ENCODE measurements around the gene DENND4A.
"Not testable (repeated sequence)": the region's sequence is repeated elsewhere in the genome, so short reads cannot be mapped to it uniquely, and the experiment has no call there.

Gene DENND4A

DNA sequence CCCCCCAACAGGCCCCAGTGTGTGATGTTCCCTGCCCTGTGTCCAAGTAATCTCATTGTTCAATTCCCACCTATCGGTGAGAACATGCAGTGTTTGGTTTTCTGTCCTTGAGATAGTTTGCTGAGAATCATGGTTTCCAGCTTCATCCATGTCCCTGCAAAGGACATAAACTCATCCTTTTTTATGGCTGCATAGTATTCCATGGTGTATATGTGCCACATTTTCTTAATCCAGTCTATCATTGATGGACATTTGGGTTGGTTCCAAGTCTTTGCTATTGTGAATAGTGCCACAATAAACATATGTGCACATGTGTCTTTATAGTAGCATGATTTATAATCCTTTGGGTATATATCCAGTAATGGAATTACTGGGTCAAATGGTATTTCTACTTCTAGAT, 176.2 kb downstream of the DENND4A start:
- peaks cover 13% of the 10 kb centered on the region for H3K4me1 ChIP-seq (ENCODE audit: insufficient read depth, low read length)
- H3K27me3 ChIP-seq (ENCODE audit: insufficient read depth, low read length); H3K36me3 ChIP-seq (ENCODE audit: insufficient read depth, low read length); H3K4me3 ChIP-seq (ENCODE audit: low read length); H2AFZ ChIP-seq (ENCODE audit: low read depth, low read length); H3K9me3 ChIP-seq (ENCODE audit: low read length): not testable (repeated sequence)

DNA sequence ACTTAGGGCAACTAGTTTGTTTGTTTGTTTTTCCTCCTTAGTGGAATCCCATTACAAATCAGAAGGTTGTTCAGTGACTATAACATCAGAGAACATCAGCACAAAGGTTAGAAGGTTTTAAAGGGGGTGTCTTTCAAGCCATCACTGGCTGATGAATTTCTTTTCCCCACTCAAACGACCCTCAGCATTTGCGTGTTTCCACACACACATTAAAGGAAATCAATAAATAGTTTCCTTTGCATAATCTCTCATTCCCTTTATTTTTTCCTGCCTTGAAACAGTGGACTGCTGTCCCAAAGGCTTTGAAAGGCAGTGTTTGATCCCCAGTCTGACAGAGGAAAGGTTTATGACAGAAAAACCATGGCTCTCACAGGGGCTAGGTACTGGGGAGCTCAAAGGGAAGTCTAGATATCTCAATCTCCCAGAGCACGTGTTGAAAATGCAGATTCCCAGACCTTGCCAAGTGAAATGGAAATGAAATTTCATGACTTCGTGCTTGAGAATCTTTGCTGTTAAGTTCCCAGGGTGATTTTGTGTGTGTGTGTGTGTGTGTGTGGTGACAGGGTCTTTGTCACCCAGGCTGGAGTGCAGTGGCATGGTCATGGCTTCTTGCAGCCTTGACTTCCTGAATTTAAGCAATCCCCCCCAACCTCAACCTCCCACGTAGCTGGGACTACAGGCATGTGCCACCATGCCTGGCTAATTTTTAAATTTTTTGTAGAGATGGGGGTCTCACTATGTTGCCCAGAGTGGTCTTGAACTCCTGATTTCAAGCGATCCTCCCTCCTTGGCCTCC, 178.9 kb downstream of the DENND4A start:
- Histone ChIP-seq H2AFZ (ENCODE audit: low read depth, low read length) (no peak overlapping the region), H3K9me3 (ENCODE audit: low read length) (no peaks in the 10 kb centered on the region), H3K4me3 (ENCODE audit: low read length) (no peak overlapping the region), H3K4me1 (ENCODE audit: insufficient read depth, low read length) (peaks cover 24% of the 10 kb centered on the region), H3K36me3 (ENCODE audit: insufficient read depth, low read length) (peaks cover 2% of the 10 kb centered on the region), H3K27me3 (ENCODE audit: insufficient read depth, low read length) (no peaks in the 10 kb centered on the region)

DNA sequence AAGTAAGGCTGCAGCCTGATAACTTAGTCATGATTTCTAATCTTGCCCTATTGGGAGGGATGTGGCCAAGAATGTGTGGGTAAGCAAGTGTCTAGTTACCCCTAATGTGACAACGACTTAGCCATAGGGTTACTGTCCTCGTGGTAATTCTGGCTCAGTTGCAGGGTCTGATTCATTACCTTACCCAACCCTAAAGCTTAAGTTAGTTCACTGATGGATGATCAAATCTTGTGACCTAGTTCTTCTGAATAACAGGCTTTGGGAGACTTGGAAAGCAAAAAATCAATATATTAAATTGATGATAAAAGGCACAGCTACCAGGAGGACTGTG, 179.5 kb downstream of the DENND4A start:
- no peak overlapping the region for H3K4me3 ChIP-seq (ENCODE audit: low read length)
- H3K27me3 ChIP-seq (ENCODE audit: insufficient read depth, low read length), result no peaks in the 10 kb centered on the region
- peaks cover 24% of the 10 kb centered on the region for H3K4me1 ChIP-seq (ENCODE audit: insufficient read depth, low read length)
- no peak overlapping the region for H2AFZ ChIP-seq (ENCODE audit: low read depth, low read length)
- H3K36me3 ChIP-seq (ENCODE audit: insufficient read depth, low read length), result peaks cover 2% of the 10 kb centered on the region
- H3K9me3 ChIP-seq (ENCODE audit: low read length), result no peaks in the 10 kb centered on the region

DNA sequence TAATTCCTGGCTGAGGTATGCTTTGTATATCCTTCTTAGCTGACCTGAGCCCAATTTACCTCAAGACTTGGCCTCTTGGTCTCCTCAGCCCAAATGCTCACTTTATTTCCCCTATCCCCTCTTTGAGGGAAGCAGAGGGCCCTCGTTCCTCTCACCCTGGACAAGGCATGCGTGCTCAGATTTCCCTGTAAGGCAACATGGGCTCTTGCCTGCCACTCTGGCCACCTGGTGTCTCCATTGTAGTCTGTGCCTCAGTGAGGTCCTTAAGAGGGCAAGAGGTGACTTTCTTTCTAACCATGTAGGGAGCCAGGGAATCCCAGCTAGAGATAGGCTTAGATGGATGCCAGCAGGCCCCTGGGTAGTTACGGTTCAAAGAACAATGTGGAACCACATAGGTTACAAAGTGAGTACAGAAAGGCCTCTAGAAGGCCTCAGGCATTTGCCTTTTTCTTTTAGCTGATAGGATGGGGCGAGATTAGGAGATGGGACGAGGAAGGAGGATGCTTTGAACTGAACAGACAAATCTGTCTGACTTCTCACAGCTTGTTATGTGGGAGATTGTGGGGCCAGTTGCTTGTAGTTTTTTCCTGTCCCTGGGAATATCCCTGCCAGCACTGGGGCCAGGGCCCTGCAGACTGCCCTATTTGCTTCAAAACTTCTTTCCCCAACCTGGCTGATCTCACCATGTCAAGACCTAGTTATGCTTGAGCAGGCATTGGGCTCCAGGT, 180.0 kb downstream of the DENND4A start:
- Histone ChIP-seq H3K4me1 (ENCODE audit: insufficient read depth, low read length) (peaks cover 24% of the 10 kb centered on the region), H3K9me3 (ENCODE audit: low read length) (no peaks in the 10 kb centered on the region), H3K36me3 (ENCODE audit: insufficient read depth, low read length) (peaks cover 6% of the 10 kb centered on the region), H3K27me3 (ENCODE audit: insufficient read depth, low read length) (no peaks in the 10 kb centered on the region), H2AFZ (ENCODE audit: low read depth, low read length) (peak overlapping the region; percentile 56), H3K4me3 (ENCODE audit: low read length) (peak overlapping the region; percentile 68)

DNA sequence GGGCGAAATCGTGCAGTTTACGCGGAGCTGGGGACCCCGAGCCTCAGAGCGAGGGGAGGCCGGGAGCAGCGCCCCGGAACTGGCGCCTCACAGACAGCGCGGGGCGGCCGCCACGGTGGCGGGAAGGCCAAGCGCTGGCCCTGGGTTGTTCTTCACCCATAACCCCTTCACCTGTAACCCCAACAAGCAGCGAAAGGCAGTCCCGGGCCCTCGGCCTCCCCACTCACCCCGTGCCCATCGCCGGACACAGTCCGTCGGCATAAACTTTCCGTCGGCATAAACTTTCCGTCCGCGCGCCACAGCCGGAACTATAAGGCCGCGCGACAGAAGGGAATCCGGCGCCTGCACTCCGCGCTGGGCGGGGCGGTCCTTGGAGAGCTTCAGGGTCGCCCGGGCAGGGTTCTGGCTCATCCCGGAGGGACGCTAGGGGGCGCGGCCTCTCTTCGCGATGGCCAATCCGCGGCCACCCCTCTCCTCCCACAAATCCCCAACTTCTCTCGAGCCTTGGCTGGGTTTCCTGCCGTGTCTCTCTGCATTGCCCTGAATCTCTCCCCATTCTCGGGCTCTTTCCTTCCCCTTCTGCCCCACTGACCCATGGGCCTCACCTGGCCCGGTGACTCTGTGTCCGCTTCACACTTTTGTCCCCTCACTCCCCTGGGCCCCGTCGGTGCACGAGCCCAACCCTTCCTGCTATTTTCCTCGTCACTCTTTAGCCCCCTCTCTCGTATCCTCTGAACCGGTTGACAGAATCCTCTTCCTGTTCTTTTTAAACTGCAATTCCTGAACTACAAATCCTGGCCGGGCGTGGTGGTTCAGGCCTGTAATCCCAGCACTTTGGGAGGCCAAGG, 181.0 kb downstream of the DENND4A start, which contains the start of gene INTS14:
INTS14 (minus strand) TSS at position 261 of the 848 bp plus-strand sequence. CDS start 3,751 bp downstream, outside the sequence.
- Histone ChIP-seq H3K4me3 (ENCODE audit: low read length) (peak within 1 kb of the TSS; percentile 68), H3K4me1 (ENCODE audit: insufficient read depth, low read length) (peaks cover 24% of the 10 kb centered on the region), H3K9me3 (ENCODE audit: low read length) (no peaks in the 10 kb centered on the region), H3K36me3 (ENCODE audit: insufficient read depth, low read length) (peaks cover 6% of the 10 kb centered on the region), H2AFZ (ENCODE audit: low read depth, low read length) (peak within 1 kb of the TSS; percentile 69), H3K27me3 (ENCODE audit: insufficient read depth, low read length) (no peaks in the 10 kb centered on the region)
